ENCODE results near the gene XPO6. TPM values are rescaled to one million over a fixed set of nuclear protein-coding genes. Genes with fewer than 3 reads are reported as not detected.
"Not testable (repeated sequence)": the region's sequence is repeated elsewhere in the genome, so short reads cannot be mapped to it uniquely, and the experiment has no call there.

XPO6 gene
- polyA plus RNA-seq, 12 donors, result 48.1 to 88.9 (median 55.7) TPM; not detected in 1

DNA sequence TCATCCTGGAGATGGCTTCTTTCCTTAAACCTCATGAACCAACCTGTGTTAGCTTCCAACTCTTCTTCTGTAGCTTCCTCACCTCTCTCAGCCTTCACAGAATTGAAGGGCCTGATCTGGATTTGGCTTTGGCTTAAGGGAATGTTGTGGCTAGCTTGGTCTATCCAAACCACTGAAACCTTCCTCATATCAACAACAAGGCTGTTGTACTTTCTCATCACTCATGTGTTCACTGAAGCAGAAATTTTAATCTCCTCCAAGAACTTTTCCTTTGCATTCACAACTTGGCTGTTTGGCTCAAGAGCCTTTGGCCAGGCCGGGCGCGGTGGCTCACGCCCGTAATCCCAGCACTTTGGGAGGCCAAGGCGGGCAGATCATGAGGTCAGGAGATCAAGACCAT is 95.9 kb downstream of the XPO6 start:
- not testable (repeated sequence) for DNase-seq

- DNase-seq, result no peak
Observed at GRCh38 chr16:28112908-28113307, 98.9 kb downstream of the XPO6 start.

DNA sequence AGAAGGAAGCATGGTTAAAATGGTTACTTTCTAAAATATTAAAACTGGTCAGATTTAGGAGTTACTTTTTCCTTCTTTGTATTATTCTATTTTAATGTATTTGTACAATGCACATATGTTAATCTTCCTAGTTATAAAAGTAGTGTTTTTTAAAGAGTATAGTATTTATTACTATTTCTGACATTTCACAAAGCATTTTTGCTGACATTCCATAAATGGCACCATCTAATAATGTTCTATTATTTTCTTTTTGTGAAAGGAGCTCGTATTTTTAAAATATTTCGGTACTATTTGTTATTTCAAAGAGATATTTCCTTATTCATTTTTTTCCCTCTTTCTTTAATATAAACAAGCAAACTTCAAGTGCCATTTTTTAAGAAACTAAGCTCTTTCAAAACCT is 100.8 kb downstream of the XPO6 start:
- no peak for DNase-seq

- DNase-seq, result no peak
Observed at GRCh38 chr16:28110479-28110878, 101.3 kb downstream of the XPO6 start.

DNA sequence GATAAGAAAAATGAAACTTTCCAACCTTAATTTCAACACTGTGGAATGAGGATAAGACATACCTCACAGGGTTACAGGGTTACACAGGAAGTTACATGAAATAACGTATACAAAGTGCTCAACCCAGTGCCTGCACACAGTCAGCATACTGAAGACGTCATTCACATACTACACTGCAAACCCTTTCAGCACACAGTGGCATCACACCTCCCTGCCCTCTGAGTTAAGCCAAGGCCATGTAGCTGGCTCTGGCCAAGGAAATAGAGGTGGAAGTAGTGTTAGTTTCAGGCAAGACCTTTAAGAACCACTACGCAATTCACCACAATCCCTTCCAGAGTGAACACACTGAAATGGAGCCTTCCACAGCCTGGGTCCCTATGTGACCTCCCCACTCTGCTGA is 101.7 kb downstream of the XPO6 start:
- DNase-seq, result no peak

- no peak for DNase-seq
Observed at GRCh38 chr16:28108590-28109247, 103.0 kb downstream of the XPO6 start.

GRCh38 chr16:28107232-28107631 is 104.5 kb downstream of the XPO6 start:
- DNase-seq, result no peak

GRCh38 chr16:28106467-28107215 is 105.1 kb downstream of the XPO6 start:
- DNase-seq, result no peak

GRCh38 chr16:28105954-28106353 is 105.8 kb downstream of the XPO6 start:
- DNase-seq, result no peak

- DNase-seq, result no peak
Observed at GRCh38 chr16:28105297-28105696, 106.5 kb downstream of the XPO6 start.

DNA sequence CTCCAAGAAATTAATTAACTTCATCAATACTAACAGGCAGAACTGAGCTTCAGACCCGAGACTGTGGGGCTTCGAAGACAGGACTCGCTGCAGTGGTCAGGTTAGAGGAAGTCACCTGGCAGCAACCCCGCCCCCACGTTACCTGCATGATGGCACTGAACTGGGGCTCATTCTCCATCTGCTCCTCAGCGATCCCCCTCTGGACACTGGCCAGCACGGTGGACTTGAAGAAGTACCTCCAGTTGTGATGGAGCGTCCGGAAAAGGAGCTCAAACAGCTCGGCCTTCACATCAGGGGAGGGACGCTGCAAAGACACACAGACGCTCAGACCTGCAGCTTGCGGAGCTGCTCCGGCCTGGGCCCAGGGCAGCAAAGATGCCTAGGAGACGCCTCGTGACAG is 107.4 kb downstream of the XPO6 start:
- no peak for DNase-seq

- no peak for DNase-seq
Observed at GRCh38 chr16:28103516-28104170, 108.1 kb downstream of the XPO6 start.

GRCh38 chr16:28101533-28101890 is 110.3 kb downstream of the XPO6 start:
- DNase-seq, result no peak

- DNase-seq, result no peak
Observed at GRCh38 chr16:28100810-28101532, 110.8 kb downstream of the XPO6 start.

DNA sequence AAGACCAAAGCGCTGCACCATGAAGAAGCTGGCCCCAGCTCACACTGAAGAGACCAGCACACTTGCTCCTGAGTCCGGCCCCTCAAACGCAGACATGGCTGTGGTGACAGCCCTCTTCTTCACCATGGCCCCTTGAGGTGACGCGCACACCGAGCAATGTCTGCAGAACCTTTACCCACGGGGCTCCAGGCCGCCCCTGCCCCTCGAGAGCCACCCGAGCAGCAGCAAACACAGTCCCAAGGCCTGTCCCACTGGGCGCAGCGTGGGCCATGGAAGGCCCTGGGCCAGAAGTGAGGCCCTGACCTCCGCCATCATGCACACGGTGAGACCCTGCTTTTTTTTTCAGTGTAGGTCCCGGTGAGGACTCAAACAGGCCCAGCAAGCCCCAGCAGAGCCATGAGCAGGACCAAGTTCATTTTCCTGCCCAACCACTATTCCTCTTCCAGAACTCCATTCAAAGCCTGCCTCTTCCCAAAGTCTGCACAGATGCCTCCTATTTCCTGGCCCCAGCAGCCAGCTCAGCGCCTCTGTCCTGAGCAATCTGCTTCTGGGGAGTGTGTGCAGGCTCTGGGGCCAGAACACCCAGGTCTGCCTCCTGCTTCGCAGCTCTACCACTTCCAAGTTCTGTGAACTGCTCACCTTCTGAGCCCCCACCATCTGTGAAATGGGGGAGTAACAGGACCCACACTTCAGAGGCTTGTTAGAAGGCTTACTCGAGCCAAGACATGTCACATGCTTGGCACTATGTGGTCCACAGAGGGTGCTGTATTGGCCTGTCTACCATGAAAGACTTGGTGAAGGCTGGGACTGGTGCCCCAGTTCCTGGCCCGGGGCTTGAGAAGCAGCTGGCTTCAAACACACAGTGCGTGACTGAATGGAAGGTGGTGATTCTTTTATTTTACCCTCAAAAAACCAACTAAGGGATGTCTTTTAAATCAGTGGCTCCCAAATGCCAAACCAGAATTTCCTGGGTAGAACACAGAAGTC is 112.5 kb downstream of the XPO6 start:
- no peak for DNase-seq

GRCh38 chr16:28098171-28098958 is 113.4 kb downstream of the XPO6 start:
- DNase-seq, result no peak

DNA sequence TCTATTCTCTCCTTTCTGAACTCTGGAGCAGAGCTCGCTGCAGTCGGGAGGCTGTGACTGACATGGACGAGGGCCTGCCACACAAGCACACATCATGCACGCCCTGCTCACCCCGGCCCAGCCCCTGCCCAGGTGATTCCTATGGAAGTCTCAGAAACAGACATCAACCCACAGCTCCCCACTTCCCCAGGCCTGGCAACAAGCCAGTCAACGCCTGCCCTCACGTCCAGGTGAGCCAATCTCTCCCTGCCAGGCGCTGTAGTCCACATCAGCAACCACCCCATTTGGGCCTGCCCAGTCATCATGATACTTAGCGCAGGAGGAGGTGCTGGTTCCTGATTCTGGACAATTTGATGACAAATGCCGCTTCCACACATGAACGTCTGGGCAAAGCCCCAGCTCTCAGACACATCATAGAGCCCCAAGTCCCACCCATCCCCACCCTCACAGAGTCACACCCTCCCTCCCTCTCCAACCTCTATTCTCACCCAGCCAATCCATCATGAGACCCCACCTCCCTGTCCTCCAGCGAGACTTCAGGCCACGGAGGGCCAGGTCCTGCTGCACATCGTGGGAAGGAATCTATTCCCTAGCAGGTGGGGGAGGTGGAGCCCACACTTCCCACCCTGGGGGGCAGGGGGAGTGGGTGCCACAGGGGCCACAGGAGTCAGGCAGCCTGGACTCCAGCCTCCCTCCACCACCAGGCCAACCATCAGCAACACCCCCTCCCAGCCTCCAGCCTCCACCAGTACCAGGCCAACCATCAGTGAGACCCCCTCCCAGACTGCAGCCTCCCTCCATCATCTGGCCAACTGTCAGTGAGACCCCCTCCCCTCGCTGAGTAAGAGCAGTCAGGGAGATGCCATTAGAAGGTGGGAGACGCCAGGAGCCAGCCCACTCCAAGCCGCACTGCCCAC is 114.5 kb downstream of the XPO6 start:
- no peak for DNase-seq

GRCh38 chr16:28093385-28093725 is 118.4 kb downstream of the XPO6 start:
- no peak for DNase-seq

DNA sequence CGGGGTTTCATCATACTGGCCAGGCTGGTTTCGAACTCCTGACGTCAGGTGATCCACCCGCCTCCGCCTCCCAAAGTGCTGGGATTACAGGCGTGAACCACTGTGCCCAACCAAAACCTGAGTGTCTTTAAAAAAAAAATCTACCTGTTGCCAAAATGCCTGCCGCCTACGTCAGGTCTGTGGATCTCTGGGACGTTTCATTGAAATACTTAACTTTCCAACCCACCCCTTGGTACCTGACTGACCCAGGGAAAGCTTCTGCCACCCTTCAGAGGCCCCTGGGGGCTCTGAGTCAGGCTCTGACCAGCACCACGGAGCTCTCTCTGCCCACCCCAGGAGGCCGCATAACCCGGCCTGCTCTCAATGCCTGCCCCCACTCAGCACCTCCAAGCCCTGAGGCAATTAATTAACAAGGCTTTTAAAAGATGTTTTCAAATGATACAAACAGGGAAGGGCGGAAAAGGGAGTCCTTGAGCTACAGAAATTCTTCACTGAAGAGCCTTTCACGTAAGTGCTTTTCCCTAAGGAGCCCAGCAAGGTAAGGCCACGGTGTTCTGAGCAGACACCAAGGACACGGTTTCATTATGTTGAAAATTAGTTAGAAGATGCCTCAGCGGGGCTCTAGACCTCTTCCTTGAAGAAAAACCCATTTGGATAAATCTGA is 118.9 kb downstream of the XPO6 start:
- no peak for DNase-seq

All from muscle of arm (tissue), 12 donors.